ENCODE measurements around the gene RPS6KB1.
"Not testable (repeated sequence)": the region's sequence is repeated elsewhere in the genome, so short reads cannot be mapped to it uniquely, and the experiment has no call there.

The RPS6KB1 gene

DNA sequence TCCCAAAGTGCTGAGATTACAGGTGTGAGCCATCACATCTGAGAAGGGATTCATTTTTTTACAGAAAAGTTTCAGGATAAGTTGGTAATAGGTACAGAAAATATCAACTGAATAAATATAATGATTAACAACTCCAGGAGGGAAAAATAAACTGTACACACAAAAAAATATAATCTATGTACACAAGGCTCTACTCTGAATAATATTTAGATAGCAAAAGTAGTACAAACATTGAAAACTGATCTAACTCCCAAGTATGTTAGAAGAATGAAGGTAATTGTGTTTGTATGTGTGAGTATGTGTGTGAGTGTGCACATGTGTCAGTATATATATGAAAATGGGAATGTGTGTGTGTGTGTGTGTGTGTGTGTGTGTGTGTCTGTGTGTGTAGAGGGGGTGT is 20.6 kb upstream of the RPS6KB1 start:
- DNase-seq = no peak

DNA sequence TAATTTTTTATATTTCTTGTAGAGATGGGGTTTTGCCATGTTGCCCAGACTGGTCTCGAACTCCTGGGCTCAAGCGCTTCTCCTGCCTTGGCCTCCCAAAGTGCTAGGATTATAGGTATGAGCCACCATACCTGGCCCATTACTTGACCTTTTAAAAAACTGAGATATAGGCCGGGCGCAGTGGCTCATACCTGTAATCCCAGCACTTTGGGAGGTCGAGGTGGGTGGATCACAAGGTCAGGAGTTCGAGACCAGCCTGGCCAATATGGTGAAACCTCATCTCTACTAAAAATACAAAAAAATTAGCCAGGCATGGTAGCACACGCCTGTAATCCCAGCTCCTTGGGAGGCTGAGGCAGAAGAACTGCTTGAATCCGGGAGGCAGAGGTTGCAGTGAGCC is 19.5 kb upstream of the RPS6KB1 start:
- not testable (repeated sequence) for DNase-seq

DNA sequence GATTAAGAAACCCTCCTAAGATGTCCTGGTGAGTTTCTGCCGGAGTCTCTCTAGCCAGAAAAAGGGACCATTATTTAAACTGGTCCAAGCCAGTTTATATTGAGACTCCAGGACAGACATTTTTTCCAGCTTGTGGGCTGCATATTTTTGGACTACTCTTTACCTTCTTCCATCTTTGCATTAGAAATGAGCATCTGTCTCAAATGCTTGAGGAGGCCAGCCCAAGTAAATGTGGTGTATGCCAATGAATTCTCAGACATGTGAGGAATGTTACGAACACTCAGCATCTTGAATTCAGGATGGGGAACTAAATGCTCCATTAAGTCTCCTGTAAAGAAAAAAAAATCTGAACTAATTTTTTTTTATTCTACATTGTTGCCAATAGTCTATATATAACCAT is 18.5 kb upstream of the RPS6KB1 start:
- DNase-seq = no peak

DNA sequence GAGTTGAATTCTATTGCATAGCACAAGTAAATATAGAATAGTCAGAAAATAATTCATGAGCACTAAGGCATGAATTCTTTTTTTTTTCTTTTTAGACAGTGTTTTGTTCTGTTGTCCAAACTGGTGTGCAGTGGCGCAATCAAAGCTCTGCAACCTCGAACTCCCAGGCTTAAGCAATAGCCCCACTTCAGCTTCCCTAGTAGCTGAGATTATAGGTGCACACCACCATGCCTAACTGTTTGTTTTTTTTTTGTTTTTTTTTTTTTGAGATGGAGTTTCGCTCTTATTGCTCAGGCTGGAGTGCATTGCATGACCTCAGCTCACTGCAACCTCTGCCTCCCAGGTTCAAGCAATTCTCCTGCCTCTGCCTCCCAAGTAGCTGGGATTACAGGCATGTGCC is 16.8 kb upstream of the RPS6KB1 start:
- DNase-seq = no peak

DNA sequence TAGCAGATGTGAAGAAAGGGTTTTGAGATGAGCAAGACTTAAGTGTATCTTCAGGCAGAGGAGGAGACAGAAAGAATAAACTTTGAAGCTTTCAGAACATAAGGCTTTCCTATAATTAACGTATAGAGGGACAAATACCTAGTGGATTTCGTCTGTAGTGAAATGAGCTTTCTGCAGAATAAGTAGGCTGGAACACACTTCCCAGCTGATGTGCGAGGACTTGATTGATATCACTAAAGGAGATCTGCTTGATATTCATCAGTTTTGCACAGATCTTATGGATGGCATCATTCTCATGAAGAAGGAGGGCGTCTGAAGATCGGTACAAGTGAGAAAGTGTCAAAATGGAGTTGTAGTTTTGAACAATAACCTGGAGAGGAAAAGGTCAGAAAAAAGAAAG is 15.0 kb upstream of the RPS6KB1 start:
- no peak for DNase-seq

DNA sequence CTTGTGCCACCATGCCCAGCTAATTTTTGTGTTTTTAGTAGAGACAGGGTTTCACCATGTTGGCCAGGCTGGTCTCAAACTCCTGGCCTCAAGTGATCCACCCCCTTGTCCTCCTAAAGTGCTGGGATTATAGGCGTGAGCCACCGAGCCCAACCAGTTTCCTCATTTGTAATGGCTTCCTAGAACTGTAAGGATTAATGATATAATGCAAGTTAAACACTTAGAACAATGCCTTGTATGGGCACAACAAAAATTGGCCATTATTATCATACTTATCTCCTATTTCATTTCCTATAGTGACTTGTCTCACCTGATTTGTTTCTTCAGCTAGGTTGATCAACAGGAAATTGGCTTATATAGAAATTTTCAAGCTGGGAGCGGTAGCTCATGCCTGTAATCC is 14.3 kb upstream of the RPS6KB1 start:
- no peak for DNase-seq

DNA sequence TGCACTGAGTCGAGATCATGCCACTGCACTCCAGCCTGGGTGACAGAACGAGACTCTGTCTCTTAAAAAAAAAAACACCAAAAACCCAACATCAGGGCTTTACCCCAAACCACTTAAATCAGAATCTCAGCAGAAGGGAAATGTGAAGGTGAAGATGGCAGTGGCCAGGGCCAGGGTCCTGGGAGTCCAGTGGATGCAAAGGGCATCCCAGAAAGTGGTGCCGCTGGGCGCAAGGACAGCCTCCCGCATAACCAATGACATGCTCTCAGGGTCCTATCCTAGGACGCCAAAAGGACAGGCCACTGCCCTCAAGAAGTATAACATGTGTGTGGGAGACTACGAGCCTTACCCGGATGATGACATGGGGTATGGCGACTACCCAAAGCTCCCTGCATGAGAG is 8.1 kb upstream of the RPS6KB1 start:
- no peak for DNase-seq

DNA sequence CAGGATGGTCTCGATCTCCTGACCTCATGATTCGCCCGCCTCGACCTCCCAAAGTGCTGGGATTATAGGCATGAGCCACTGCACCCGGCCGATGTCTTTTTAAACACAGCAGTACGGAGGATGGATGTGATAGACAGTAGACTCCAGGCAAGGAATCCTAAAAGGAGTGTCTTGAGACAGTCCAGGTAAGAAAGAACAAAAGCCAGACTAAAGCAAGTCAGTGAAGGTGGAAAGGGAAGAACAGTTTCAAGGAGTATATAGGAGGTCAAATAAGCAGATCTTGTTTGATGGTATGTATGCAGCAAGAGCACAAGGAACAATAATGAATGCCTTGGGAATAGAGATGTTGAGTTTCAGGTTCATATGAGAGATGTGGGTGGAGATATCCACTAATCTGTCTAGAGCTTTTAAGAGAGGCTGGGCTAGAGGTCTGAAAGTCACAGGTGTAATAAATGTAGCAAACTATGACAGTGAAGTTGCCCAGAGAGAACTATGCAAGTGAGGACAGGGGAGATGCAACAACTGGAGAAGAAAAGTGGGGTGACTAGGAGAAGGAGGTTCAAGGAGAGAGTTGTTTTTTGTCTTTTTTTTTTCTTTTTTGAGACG is 4.7 kb upstream of the RPS6KB1 start:
- DNase-seq = no peak

DNA sequence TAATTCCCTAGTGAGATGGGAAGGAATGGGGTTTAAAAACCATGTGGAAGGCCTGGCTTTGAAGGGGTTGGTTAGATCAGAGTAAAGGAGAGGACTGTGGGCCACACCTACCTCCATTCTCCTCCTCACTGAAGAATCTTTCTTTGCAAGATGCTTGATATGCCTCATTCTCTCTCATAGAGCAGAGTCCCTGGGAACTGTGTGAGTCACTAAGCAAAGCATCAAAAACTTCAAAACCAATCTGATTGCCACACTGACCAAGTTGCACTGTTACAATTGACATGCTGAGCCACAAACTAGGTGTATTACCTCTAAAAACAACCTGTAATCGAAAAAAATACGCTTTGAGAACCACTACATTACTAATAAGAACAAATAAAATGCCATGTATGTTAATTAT is 2.2 kb upstream of the RPS6KB1 start:
- DNase-seq = no peak

DNA sequence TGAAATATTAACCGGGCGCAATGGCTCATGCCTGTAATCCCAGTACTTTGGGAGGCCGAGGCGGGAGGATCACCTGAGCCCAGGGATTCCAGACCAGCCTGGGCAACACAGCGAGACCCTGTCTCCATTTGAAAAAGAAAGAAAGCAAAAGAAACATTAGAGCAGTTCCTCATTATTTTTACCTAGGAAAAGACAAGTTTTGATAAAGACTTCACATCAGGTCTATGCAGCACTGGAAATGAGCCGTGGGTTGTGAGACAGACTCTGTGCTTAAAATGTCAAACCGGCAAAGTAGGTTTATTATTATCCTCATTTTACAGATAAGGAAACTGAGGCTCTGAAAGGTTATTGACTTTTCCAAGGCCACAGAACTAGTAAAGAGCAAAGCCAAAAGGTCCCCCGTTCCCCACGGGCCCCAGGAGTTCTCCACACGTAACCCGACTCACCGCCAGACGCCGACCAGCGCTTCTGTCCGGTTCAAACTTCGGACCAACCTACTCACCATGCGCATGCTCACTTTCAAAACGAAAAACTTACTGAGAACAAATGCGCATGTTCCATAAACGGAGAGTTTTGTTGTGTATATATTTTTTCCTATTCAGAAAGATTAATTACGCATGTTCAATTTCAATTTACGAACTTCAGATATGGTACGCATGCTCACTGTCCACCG is 534 bp upstream of the RPS6KB1 start:
- no peak for DNase-seq

DNA sequence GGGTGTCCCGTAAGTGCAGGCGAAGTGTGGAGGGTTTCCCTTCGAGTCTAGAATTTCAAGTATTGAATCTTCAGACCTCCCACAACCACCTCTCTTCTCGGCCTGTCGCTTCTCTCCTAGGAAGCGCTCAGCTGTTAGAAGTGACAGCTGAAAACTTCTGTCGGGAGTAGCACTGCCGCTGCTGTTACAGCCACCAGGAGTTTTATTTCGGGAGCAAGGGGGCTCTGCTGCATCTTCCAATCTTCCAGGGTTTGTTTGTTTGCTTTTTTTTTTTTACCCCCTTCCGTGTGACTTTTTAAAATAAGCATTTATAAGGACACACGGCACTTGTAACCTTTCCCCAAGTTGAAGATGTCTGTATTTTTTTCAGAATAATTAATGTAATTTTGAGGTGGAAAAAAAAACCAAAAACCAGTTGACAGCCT is 767 bp downstream of the RPS6KB1 start:
- peak; percentile 23 for DNase-seq

DNA sequence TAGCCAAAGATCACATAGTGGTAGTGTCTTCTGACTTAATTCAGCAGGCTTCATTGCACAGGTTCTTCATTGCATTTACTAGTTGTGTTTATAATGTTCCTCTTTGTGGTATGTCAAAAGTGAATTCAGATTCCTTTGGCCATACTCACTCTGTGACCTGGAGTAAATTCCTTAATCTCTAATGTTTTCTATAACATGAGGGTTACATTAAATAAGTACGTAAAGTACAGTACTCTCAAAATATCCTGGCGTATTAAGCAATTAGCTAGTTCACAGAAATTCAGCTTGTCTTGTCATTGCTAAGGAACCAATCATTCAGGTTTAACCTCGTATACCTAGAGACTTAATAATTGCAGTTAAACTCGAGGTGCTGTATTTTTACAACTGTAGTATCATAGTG is 4.2 kb downstream of the RPS6KB1 start:
- peak; percentile 52 for DNase-seq

DNA sequence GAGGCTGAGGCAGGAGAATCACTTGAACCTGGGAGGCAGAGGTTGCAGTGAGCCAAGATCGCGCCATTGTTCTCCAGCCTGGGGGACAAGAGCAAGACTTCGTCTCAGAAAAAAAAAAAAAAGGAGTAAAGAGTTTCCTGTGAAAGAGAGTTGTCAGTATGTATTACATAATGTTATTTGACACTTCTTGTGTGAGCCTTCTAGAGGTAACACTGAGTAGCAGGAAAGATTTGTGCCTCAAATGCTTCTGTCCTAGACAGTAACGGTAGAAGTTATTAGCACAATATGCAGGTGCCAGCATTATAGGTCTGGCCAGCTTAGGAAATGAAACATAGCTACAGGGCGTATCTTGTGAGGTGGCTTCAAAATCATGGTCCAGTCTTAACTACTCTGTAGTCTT is 6.2 kb downstream of the RPS6KB1 start:
- no peak for DNase-seq

DNA sequence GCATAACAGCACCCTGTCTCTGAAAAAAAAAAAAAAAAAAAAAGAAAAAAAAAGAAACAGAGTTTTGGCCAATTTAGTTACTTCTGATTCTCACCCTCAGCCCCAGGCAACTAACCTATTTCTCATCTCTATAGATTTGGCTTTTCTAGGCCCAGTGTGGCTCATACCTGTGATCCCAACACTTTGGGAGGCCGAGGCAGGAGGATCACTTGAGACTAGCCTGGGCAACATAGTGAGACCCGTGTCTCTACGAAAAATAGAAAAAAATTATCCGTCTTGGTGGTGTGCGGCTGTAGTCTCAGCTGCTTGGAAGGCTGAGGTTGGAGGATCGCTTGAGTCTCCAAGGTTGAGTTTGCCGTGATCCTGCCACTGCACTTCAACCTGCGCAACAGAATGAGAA is 8.7 kb downstream of the RPS6KB1 start:
- no peak for DNase-seq

DNA sequence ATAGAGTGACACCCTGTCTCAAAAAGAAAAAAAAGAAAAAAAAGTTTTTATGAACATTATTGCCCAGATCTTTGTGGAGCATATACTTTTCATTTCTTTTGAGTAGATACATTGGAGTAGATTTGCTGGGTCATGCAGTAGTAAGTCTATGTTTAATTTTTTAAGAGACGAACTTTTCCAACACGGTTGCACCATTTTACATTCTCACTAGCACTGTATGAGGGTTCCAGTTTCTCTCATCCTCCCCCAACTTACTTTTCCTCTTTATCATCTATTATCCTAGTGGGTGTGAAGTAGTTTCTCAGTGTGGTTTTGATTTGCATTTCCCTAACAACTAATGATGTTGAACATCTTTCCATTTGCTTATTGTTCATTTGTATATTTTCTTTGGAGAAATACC is 10.5 kb downstream of the RPS6KB1 start:
- no peak for DNase-seq

DNA sequence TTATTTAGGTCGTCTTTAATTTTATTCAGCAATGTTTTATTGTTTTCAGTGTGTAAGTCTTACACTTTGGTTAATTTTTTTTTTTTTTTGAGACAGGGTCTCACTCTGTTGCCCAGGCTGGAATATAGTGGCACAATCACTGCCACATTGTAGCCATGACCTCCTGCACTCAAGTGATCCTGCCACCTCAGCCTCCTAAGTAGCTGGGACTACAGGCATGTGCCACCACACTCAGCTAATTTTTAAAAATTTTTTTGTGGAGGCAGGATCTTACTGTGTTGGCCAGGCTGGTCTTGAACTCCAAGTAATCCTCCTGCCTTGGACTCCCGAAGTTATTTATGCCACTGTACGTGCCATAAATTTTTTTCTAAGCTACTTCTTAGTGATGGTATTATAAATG is 14.5 kb downstream of the RPS6KB1 start:
- DNase-seq = no peak

DNA sequence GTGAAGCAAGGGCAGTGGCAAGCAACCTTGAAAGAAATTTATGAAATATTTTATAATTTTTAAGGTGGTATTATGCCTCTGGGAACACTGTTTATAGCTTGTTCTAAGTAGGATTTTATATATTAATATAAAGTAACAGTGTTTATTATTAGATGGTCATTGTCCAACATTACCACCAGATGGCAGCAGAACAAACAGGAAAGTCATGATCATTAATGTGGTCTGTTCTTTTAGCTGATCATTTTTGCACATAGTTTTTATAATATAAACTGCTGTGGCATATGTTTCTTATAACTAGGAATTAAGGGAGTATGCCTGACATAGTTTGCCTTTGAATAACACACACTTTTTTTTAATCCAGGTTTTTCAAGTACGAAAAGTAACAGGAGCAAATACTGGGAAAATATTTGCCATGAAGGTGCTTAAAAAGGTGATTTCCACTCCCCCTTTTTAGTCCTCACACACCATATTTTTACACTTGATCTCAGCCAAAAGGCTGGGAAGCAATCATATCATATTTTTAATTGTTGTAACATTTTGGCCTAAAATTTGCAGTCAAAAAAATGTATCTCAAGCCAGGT is 21.4 kb downstream of the RPS6KB1 start:
- peak; percentile 45 for DNase-seq

DNA sequence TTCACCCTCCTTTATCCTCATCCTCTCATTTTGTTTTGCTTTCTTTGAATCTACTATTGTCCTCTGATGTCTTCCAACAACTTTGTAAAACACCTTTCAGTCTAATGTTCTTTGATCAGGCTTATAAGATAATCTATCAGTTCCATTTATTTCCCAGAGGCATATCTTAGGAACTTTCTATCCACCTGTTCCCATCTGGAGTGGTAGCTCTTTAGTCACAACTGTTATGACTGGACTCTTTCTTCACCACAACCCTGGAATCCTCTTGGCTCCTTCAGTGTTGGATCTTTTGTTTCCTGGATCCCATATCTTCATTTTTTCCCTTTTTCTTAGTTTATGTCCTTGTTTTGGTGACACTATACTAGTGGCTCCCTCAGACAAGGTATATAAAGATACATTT is 23.5 kb downstream of the RPS6KB1 start:
- DNase-seq = no peak

DNA sequence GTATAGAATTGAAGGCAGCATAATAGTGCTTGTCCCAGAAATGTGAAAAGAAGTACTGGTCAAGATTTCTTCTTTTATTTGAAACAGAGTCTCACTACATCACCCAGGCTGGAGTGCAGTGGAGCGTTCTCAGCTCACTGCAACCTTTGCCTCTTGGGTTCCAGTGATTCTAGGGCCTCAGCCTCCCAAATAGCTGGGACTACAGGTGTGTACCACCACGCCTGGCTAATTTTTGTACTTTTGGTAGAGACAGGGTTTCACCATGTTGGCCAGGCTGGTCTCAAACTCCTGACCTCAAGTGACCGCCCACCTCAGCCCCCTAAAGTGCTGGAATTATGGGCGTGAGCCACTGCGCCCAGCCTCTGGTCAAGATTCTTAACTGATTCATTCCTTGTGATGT is 27.7 kb downstream of the RPS6KB1 start:
- DNase-seq = not testable (repeated sequence)

DNA sequence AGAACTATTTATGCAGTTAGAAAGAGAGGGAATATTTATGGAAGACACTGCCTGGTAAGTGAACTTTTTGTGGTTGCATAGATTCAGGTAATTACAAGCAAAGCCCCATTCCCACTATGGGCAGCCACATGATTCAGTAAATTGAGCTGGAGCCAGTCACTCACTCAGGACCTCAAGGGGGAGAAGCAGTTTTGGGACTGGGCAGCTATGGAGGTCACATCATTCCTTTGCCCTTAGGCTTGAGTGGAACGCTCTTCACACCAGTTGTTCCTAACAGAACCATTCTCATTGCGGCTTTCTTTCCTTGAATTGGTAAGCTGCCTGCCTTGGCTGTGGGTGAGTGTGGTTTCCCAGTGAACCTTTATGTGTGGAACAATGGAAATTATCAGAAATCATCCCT is 37.2 kb downstream of the RPS6KB1 start:
- not testable (repeated sequence) for DNase-seq

DNA sequence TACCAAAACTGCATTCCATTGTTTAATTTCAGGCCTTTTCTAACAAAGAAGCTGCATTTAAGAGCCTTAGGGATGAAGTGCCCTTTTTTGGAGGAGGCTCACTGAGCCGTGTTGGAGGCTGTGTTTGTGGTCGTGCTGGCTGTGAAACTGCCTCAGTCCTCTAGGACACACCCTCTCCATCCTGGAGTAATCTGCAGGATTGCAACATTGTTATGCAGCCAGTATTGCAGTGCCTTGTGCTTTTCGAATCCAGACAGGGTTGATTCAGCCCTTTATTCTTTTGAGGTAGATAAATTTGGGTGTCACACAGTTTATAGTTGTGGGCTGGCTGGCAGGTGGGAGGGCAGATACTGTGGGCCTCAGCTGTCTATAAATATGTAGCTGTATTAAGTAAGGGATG is 37.8 kb downstream of the RPS6KB1 start:
- DNase-seq = peak; percentile 23

DNA sequence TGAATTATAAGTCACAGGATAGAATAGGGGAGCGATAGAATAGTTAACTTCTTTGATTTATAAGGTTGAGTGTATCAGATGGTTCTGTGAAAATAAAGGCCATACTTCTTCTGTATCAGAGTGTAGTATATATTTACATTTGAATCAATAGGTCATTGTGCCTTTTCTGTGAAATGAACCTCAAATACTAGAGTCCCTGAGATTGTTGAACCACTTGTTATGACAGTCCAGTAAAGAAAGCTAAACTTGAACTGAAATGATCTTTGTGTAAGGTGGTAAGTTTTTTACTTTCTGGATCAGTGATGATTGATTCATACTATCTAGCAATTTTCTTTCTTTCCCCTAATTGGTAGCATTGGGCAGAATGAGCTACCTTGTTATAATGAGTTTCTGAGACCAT is 40.4 kb downstream of the RPS6KB1 start:
- not testable (repeated sequence) for DNase-seq

DNA sequence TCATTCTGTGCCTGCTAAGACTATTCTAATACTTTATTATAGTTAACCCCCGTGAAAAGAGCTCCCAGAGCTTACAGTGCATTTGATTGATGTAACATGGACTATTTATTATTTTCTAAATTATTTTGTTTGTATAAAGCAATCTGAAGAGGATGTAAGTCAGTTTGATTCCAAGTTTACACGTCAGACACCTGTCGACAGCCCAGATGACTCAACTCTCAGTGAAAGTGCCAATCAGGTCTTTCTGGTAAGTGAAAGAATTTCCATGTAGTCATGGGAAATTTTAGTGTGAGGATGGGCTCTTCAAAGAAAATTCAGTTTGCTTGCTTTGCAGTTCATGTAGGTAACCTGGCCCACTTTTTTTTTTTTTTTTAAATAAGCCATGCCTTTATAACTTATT is 47.8 kb downstream of the RPS6KB1 start:
- not testable (repeated sequence) for DNase-seq

DNA sequence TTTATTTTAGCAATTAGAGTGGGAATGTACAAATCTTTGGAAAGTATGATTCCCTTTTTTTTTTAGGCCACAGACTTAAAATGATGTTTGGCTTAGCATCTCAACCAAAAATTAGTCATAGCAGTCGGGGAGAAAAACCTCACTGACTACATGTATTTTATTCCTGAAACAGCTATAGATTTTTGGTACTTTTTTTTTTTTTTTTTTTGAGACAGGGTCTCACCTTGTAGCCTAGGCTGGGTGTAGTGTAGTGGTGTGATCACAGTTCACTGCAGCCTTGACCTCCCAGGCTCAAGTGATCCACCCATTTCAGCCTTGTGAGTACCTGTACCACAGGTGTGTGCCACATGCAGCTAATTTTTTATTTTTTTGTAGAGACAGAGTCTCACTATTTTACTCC is 48.2 kb downstream of the RPS6KB1 start:
- DNase-seq = no peak

DNA sequence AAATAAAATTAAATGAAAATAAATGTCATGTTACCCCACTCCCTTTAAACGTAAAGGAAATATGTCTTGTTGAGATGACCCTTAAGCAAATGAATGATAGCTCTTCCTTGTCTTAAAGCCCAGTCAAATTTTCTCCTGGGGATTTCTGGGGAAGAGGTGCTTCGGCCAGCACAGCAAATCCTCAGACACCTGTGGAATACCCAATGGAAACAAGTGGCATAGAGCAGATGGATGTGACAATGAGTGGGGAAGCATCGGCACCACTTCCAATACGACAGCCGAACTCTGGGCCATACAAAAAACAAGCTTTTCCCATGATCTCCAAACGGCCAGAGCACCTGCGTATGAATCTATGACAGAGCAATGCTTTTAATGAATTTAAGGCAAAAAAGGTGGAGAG is 53.5 kb downstream of the RPS6KB1 start:
- DNase-seq = not testable (repeated sequence)

Data from HCEC 1CT (cell line).